Mesothelial cell of epicardium (in vitro differentiated cells): ENCODE data around the gene SAMD14. TPM values are rescaled to one million over a fixed set of nuclear protein-coding genes. Genes with fewer than 3 reads are reported as not detected.

Source experiments
- DNase-seq, 2 experiments: peaks; one replicate each; pipeline ENCODE4 v3.0.0; 2021; ENCODE audit warnings: low spot score in 2 of 2; ENCODE audit not compliant: unreplicated experiment in 2 of 2
- H3K27ac Mint-ChIP-seq: 2 replicates; pipeline ENCODE4 v1.8.0; 2021; ENCODE audit warnings: mixed read lengths
- H3K27me3 Mint-ChIP-seq: 2 replicates; pipeline ENCODE4 v1.8.0; 2021; ENCODE audit warnings: low read depth, mixed read lengths
- H3K36me3 Mint-ChIP-seq: 2 replicates; pipeline ENCODE4 v1.8.0; 2021; ENCODE audit warnings: mixed read lengths
- H3K4me1 Mint-ChIP-seq: 2 replicates; pipeline ENCODE4 v1.8.0; 2021; ENCODE audit warnings: mixed read lengths
- H3K4me3 Mint-ChIP-seq: 2 replicates; pipeline ENCODE4 v1.8.0; 2021; ENCODE audit warnings: mild to moderate bottlenecking, moderate library complexity, mixed read lengths
- H3K9me3 Mint-ChIP-seq: 2 replicates; pipeline ENCODE4 v1.8.0; 2021; ENCODE audit warnings: mixed read lengths
- CTCF ChIP-seq: fragments of 200-600 bp; sonication (generic); IDR thresholded peaks from one replicate; pipeline ENCODE4 v1.5.0; 2021; ENCODE audit warnings: antibody characterized with exemption; ENCODE audit not compliant: unreplicated experiment
- total RNA-seq: library from RNA; stranded (reverse); gene quantifications from 3 replicates; pipeline ENCODE4 v1.2.1, GENCODE V29; 2021

SAMD14 gene
- total RNA-seq, 1 donor from 2014 or later = 19.4 TPM

- no peak for DNase-seq
- no peak for TF ChIP-seq CTCF
- Mint-ChIP-seq H3K27me3 (no peaks in the 10 kb centered on the region), H3K27ac (no peak overlapping the region), H3K9me3 (no peaks in the 10 kb centered on the region), H3K4me1 (peaks cover 26% of the 10 kb centered on the region), H3K36me3 (peaks cover 36% of the 10 kb centered on the region), H3K4me3 (no peak overlapping the region)
Measured at GRCh38 chr17:50144845-50145531, 15.0 kb upstream of the SAMD14 start.

- Mint-ChIP-seq H3K36me3 (peaks cover 41% of the 10 kb centered on the region), H3K4me1 (peaks cover 26% of the 10 kb centered on the region), H3K9me3 (no peaks in the 10 kb centered on the region), H3K27ac (no peak overlapping the region), H3K4me3 (no peak overlapping the region), H3K27me3 (no peaks in the 10 kb centered on the region)
- DNase-seq = no peak
- no peak for TF ChIP-seq CTCF
Measured at GRCh38 chr17:50144355-50144754, 14.4 kb upstream of the SAMD14 start.

- H3K9me3 Mint-ChIP-seq = no peaks in the 10 kb centered on the region
- peaks cover 24% of the 10 kb centered on the region for H3K4me1 Mint-ChIP-seq
- H3K27me3 Mint-ChIP-seq = no peaks in the 10 kb centered on the region
- H3K27ac Mint-ChIP-seq = no peak overlapping the region
- no peak overlapping the region for H3K4me3 Mint-ChIP-seq
- no peak for TF ChIP-seq CTCF
- no peak for DNase-seq
- H3K36me3 Mint-ChIP-seq = peaks cover 48% of the 10 kb centered on the region
Measured at GRCh38 chr17:50143461-50144176, 13.7 kb upstream of the SAMD14 start.

GRCh38 chr17:50141745-50142110 is 11.8 kb upstream of the SAMD14 start:
- Mint-ChIP-seq H3K27ac (no peak overlapping the region), H3K36me3 (peaks cover 64% of the 10 kb centered on the region), H3K27me3 (no peaks in the 10 kb centered on the region), H3K4me1 (peaks cover 6% of the 10 kb centered on the region), H3K9me3 (no peaks in the 10 kb centered on the region), H3K4me3 (no peak overlapping the region)
- no peak for TF ChIP-seq CTCF
- no peak for DNase-seq

GRCh38 chr17:50141026-50141744 is 11.2 kb upstream of the SAMD14 start:
- Mint-ChIP-seq H3K4me1 (peaks cover 3% of the 10 kb centered on the region), H3K27me3 (no peaks in the 10 kb centered on the region), H3K36me3 (peaks cover 69% of the 10 kb centered on the region), H3K4me3 (no peak overlapping the region), H3K9me3 (no peaks in the 10 kb centered on the region), H3K27ac (no peak overlapping the region)
- no peak for TF ChIP-seq CTCF
- no peak for DNase-seq
